Measurements from ENCODE around the gene KRCC1. TPM values are rescaled to one million over a fixed set of nuclear protein-coding genes. Genes with fewer than 3 reads are reported as not detected.
"Not testable (repeated sequence)": the region's sequence is repeated elsewhere in the genome, so short reads cannot be mapped to it uniquely, and the experiment has no call there.

Gene KRCC1
- total RNA-seq, 2 experiments from 2014 or later: 10.6 to 11.0 TPM

DNA sequence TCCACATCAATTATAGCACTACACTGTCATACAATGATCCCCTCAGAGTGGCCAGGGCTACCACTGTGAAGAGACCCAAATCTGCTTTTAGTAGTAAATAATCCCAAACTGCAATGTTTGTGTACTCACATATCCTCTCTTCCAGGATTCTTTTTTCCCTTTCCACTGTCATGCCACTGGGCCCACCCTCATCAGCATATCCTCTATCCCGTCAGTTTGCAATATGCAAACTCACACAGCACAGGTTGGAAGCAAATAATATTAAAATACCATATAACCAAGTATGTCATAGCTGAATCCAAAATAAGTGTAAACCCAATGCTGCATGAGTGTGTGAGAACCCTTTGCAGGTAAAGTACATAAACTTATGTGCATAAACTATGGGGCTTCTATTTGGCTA is 68.1 kb downstream of the KRCC1 start:
- H3K27me3 Mint-ChIP-seq; H3K36me3 Mint-ChIP-seq; intact Hi-C loops (cut with micrococcal nuclease); CTCF ChIA-PET; H3K4me3 Mint-ChIP-seq; H3K27ac Mint-ChIP-seq; H3K4me1 Mint-ChIP-seq (ENCODE audit: low read depth); DNase-seq; H3K9me3 Mint-ChIP-seq; POLR2A ChIA-PET: not testable (repeated sequence)

DNA sequence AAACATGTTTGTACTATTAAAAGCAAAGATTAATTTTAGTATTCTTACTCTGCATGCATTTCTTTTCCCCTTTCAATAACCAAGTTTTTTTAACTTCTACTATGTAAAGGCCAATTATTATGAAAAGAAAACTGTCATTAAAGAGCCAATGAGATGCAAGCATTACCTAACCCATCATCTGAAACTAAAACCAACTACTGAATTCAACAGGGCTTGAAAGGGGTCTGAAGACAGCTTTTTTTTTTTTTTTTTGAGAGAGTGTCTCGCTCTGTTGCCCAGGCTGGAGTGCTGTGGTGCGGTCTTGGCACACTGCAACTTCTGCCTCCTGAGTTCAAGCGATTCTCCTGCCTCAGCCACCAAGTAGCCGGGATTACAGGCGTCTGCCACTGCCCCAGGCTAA is 69.7 kb downstream of the KRCC1 start:
- CTCF ChIA-PET; H3K36me3 Mint-ChIP-seq; H3K27me3 Mint-ChIP-seq; H3K27ac Mint-ChIP-seq; H3K4me1 Mint-ChIP-seq (ENCODE audit: low read depth); DNase-seq; POLR2A ChIA-PET; H3K4me3 Mint-ChIP-seq; H3K9me3 Mint-ChIP-seq; intact Hi-C loops (cut with micrococcal nuclease): not testable (repeated sequence)

DNA sequence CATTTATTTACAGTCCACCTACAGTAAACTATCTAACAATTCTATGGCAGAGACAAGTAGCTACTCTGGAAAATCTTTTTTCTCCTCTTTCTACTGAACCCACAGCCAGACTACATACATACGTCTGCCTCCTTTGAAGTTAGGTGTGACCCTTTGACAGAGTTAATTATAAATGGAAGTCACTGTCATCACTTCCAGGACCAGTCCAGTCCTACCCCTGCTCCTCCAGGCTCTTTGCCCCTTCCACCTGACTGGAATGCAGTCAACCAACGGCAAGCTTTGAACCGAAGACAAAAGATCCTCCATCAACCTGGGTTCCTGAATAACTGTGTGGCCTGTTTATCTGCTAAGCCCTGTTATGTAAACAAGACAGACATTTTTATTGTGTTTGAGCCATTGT is 74.4 kb downstream of the KRCC1 start:
- H3K27me3 Mint-ChIP-seq; POLR2A ChIA-PET; CTCF ChIA-PET; H3K36me3 Mint-ChIP-seq; intact Hi-C loops (cut with micrococcal nuclease); DNase-seq; H3K4me1 Mint-ChIP-seq (ENCODE audit: low read depth); H3K27ac Mint-ChIP-seq; H3K9me3 Mint-ChIP-seq; H3K4me3 Mint-ChIP-seq: not testable (repeated sequence)

Small RNA genes within 50 kb of the gene (microRNA-seq; reads per million reads assigned to microRNA genes)
- gene MIR4780 (ENCODE audit: borderline microRNAs expressed, borderline number of aligned reads, borderline replicate concordance): not detected

Other genes starting within 250 kb of the KRCC1 start
- gene RGPD2, start 230.0 kb downstream of the KRCC1 start, total RNA-seq: 1 to 10 TPM; 2.3 to 2.5 TPM
- 10 to 100 TPM; 14.4 to 25.7 TPM for gene RNU2-63P, start 39.2 kb downstream of the KRCC1 start, total RNA-seq
- not detected for gene SMYD1, start 12.0 kb upstream of the KRCC1 start, total RNA-seq
- gene FABP1, start 72.3 kb upstream of the KRCC1 start, total RNA-seq: not detected
- gene THNSL2, start 114.6 kb upstream of the KRCC1 start, total RNA-seq: under 1 TPM; 0.41 to 0.48 TPM

Measured in activated CD4-positive, alpha-beta memory T cell treated with anti-CD3 and anti-CD28 coated beads for 36 hours (primary cell).